ENCODE results near the gene UGT3A1. TPM values are rescaled to one million over a fixed set of nuclear protein-coding genes. Genes with fewer than 3 reads are reported as not detected.

Gene UGT3A1
- polyA plus RNA-seq, 1 of the 3 experiments (the other 2 are of a cell fraction): not detected

- POLR2A ChIA-PET: no interaction called here
- H3K9me3 ChIP-seq: no peaks in the 10 kb centered on the region
- H2AFZ ChIP-seq (ENCODE audit: low read depth): no peak within 1 kb of the TSS
These were observed 52.5 kb downstream of the UGT3A1 start, which contains the start of gene CAPSL for GRCh38 chr5:35938568-35939227. CAPSL (minus strand) TSS chr5:35938622; CDS start chr5:35921120, 17,502 bp downstream.

GRCh38 chr5:35926389-35927051 is 64.7 kb downstream of the UGT3A1 start:
- H3K4me3 ChIP-seq (ENCODE audit: low read depth in 2 of 2, low read length in 1 of 2): peak overlapping the region; percentile 17 to 36; a peak in 2 of 4 replicates
- peak; percentile 63 for DNase-seq
- H3K27me3 ChIP-seq (ENCODE audit: insufficient read depth): no peaks in the 10 kb centered on the region

More at GRCh38 chr5:35938568-35939227, 52.5 kb downstream of the UGT3A1 start, which contains the start of gene CAPSL:
- Histone ChIP-seq H3K4me2 (no peak within 1 kb of the TSS), H3K36me3 (replicated peaks in 1 of 2; ENCODE audit: control insufficient read depth in 1 of 2, insufficient read depth in 2 of 2, low read length in 1 of 2) (no peaks in the 10 kb centered on the region), H3K4me1 (ENCODE audit: control insufficient read depth in 1 of 2, insufficient read depth in 2 of 2, low read depth in 1 of 2, low read length in 1 of 2) (no peaks in the 10 kb centered on the region), H3F3A (replicated peaks; ENCODE audit: insufficient read depth) (no peaks in the 10 kb centered on the region), H3K79me2 (ENCODE audit: insufficient read depth) (no peaks in the 10 kb centered on the region), H3K9ac (no peak within 1 kb of the TSS), H3K27ac (ENCODE audit: low read depth in 2 of 2, low read length in 1 of 2) (no peak within 1 kb of the TSS), H3K27me3 (ENCODE audit: insufficient read depth) (peaks cover 12% of the 10 kb centered on the region), H4K20me1 (ENCODE audit: insufficient read depth) (no peaks in the 10 kb centered on the region), H3K4me3 (ENCODE audit: low read depth in 2 of 2, low read length in 1 of 2) (no peak within 1 kb of the TSS), H3K9me2 (no peaks in the 10 kb centered on the region)
- DNase-seq: peak; percentile 24
- 22% methylated on average over 2 of the region's 2 CpGs for WGBS (ENCODE audit: low lambda C conversion rate)
- CTCF ChIA-PET: interaction anchor here (0.6 to 2.9 kb wide), 3 partner anchors 12 to 541 kb away, joined by 3 to 8 read pairs (median 7); no protein-coding TSS in a partner anchor
- TF ChIP-seq FOSL2 (IDR thresholded peaks at IDR 0.05; ENCODE audit: borderline replicate concordance, low read depth) (no peak), CTCF (IDR thresholded peaks at IDR 0.05) (no peak), TAF1 (IDR thresholded peaks at IDR 0.05; ENCODE audit: borderline replicate concordance, low read depth, low read length) (no peak), RFX5 (IDR thresholded peaks at IDR 0.05; ENCODE audit: low read length) (peak; percentile 68), PBX3 (IDR thresholded peaks at IDR 0.05) (peak; percentile 71)

More at GRCh38 chr5:35926389-35927051, 64.7 kb downstream of the UGT3A1 start:
- H3K4me1 ChIP-seq (ENCODE audit: control insufficient read depth in 1 of 2, insufficient read depth in 2 of 2, low read depth in 1 of 2, low read length in 1 of 2): peaks cover 0 to 5% of the 10 kb centered on the region in 2 experiments; a peak in 2 of 4 replicates
- H3K27ac ChIP-seq (ENCODE audit: low read depth in 2 of 2, low read length in 1 of 2): no peak overlapping the region
- H4K20me1 ChIP-seq (ENCODE audit: insufficient read depth): no peaks in the 10 kb centered on the region
- no peaks in the 10 kb centered on the region for H3K9me2 ChIP-seq
- H3K4me2 ChIP-seq: peak overlapping the region; percentile 54; the same call in 1 of the 2 replicates
- TF ChIP-seq RAD21 (IDR thresholded peaks at IDR 0.05; ENCODE audit: low read length) (peak; percentile 93), CTCF (IDR thresholded peaks at IDR 0.05) (peak; percentile 86), RFX5 (IDR thresholded peaks at IDR 0.05; ENCODE audit: low read length) (no peak), SMC3 (IDR thresholded peaks at IDR 0.05; ENCODE audit: low read depth, low read length) (peak; percentile 80), NRF1 (IDR thresholded peaks at IDR 0.05; ENCODE audit: low read depth, low read length) (no peak), MAX (IDR thresholded peaks at IDR 0.05; ENCODE audit: low read depth) (no peak), FOXJ3 (CRISPR knock-in tag; IDR thresholded peaks at IDR 0.05) (no peak), CHD2 (IDR thresholded peaks at IDR 0.05; ENCODE audit: low read length, partially characterized antibody) (peak; percentile 16)
- POLR2A ChIA-PET: no interaction called here
- no peaks in the 10 kb centered on the region for H3K36me3 ChIP-seq (replicated peaks in 1 of 2; ENCODE audit: control insufficient read depth in 1 of 2, insufficient read depth in 2 of 2, low read length in 1 of 2)
- WGBS (ENCODE audit: low lambda C conversion rate): 25% methylated on average over 11 of the region's 13 CpGs
- peaks cover 3% of the 10 kb centered on the region for H3F3A ChIP-seq (replicated peaks; ENCODE audit: insufficient read depth)
- no peak overlapping the region; the same call in 1 of the 2 replicates for H2AFZ ChIP-seq (ENCODE audit: low read depth)
- H3K79me2 ChIP-seq (ENCODE audit: insufficient read depth): no peaks in the 10 kb centered on the region
- no peak overlapping the region for H3K9ac ChIP-seq
- CTCF ChIA-PET: interaction anchor here (0.6 to 4.9 kb wide), 62 partner anchors 8 to 885 kb away, joined by 3 to 150 read pairs (median 4); partner anchors contain the start of genes CAPSL, PRLR and SPEF2
- no peaks in the 10 kb centered on the region for H3K9me3 ChIP-seq
